K562 (cell line): Measurements from ENCODE around the gene SFI1. TPM values are rescaled to one million over a fixed set of nuclear protein-coding genes. Genes with fewer than 3 reads are reported as not detected.

Experiments used
- HMGN3 ChIP-seq: IDR thresholded peaks from 2 replicates; pipeline ENCODE4 v1.6.1; 2011; ENCODE audit warnings: borderline replicate concordance, low read depth, mild to moderate bottlenecking, mixed read lengths, low read length; ENCODE audit not compliant: insufficient read length; ENCODE audit errors: extremely low read depth
- NUFIP1 ChIP-seq: fragments of 450-650 bp; IDR thresholded peaks from 2 replicates; pipeline ENCODE4 v1.6.1; 2018; ENCODE audit not compliant: partially characterized antibody
- RAD21 ChIP-seq, 2 experiments: fragments of 250-450 bp in 1 of 2; fragments of 450-650 bp in 1 of 2; sonication (Bioruptor Pico) in 1 of 2; formaldehyde crosslinking in 1 of 2; IDR thresholded peaks in 1 of 2; conservative IDR thresholded peaks in 1 of 2; 2 replicates each; pipeline versions ENCODE4 v1.4.0 to v1.8.0; 2020 to 2022; ENCODE audit warnings: mild to moderate bottlenecking in 2 of 2, moderate library complexity in 1 of 2
- SMARCB1 ChIP-seq: IDR thresholded peaks from 2 replicates; pipeline ENCODE4 v1.6.1; 2011; ENCODE audit warnings: improper control_type of control experiment, low read depth; ENCODE audit not compliant: insufficient read length
- SREBF2 ChIP-seq: sonication (generic); formaldehyde crosslinking; IDR thresholded peaks from 2 replicates; pipeline ENCODE4 v1.4.0; 2020; ENCODE audit warnings: mild to moderate bottlenecking, missing genetic modification reagents
- ZFPM2 ChIP-seq: fragments of 250-450 bp; sonication (Bioruptor Pico); IDR thresholded peaks from 2 replicates; pipeline ENCODE4 v1.5.1; 2022; ENCODE audit warnings: mild to moderate bottlenecking
- ZNF232 ChIP-seq: sonication (generic); formaldehyde crosslinking; IDR thresholded peaks from 2 replicates; pipeline ENCODE4 v1.8.0; 2022; ENCODE audit warnings: mild to moderate bottlenecking, missing genetic modification reagents
- polyA plus RNA-seq, 8 experiments: library from polyadenylated mRNA; depleted of rRNA in 4 of 8; stranded (reverse) in 5 of 8; unstranded in 3 of 8; fragments of >200 nt; fragmentation: Nextera tagmentation in 2 of 8; fragmentation: Illumina TruSeq in 1 of 8; extraction: Ambion mirVana in 2 of 8; extraction: Trizol in 1 of 8; gene quantifications; 2 replicates each; pipeline versions ENCODE4 v1.2.1 to v1.2.3, GENCODE V29; 2011 to 2014; ENCODE audit warnings: inconsistent platforms in 1 of 8, missing spikeins in 1 of 8
- total RNA-seq, 7 experiments: library from RNA; depleted of rRNA in 6 of 7; stranded (reverse); fragments of >200 nt in 6 of 7; fragmentation: Illumina TruSeq in 2 of 7; extraction: Trizol in 2 of 7; gene quantifications; 2 replicates each; pipeline versions ENCODE4 v1.2.1 to v1.2.3, GENCODE V29; 2011 to 2021; ENCODE audit warnings: low replicate concordance in 1 of 7
- TF ChIP-seq, protein P1 (sequence below): IDR thresholded peaks from 2 replicates; pipeline ENCODE4 v1.6.1; 2011; ENCODE audit warnings: borderline replicate concordance, low read depth, mild to moderate bottlenecking, moderate library complexity, low read length; ENCODE audit not compliant: insufficient read depth, poor library complexity, severe bottlenecking
- TF ChIP-seq, protein P2 (sequence below), 2 experiments: IDR thresholded peaks; 2 replicates each; pipeline ENCODE4 v1.6.1; 2012; ENCODE audit warnings: improper control_type of control experiment in 2 of 2, low read depth in 2 of 2, low read length in 2 of 2, borderline replicate concordance in 1 of 2
- TF ChIP-seq, protein P3 (sequence below), 2 experiments: fragments of 150-350 bp in 1 of 2; IDR thresholded peaks; 2 replicates each; pipeline ENCODE4 v1.6.1; 2012 to 2016; ENCODE audit warnings: low read depth in 2 of 2, low read length in 2 of 2, mild to moderate bottlenecking in 1 of 2, moderate library complexity in 1 of 2
- TF ChIP-seq, protein P4 (sequence below), 3 experiments: IDR thresholded peaks in 2 of 3; conservative IDR thresholded peaks in 1 of 3; 2 replicates each; pipeline ENCODE4 v1.5.1; 2011 to 2012; ENCODE audit warnings: low read length in 3 of 3, mild to moderate bottlenecking in 3 of 3, control low read depth in 2 of 3, improper control_type of control experiment in 1 of 3, inconsistent platforms in 1 of 3, low read depth in 1 of 3, mixed read lengths in 1 of 3, moderate library complexity in 1 of 3; ENCODE audit not compliant: insufficient read depth in 2 of 3

SFI1 gene
- total and polyA plus RNA-seq, 9 of the 15 experiments (the other 6 are each of a cell fraction or from before 2014, with no cell fraction given): 3.0 to 25.6 (median 14.1) TPM

DNA sequence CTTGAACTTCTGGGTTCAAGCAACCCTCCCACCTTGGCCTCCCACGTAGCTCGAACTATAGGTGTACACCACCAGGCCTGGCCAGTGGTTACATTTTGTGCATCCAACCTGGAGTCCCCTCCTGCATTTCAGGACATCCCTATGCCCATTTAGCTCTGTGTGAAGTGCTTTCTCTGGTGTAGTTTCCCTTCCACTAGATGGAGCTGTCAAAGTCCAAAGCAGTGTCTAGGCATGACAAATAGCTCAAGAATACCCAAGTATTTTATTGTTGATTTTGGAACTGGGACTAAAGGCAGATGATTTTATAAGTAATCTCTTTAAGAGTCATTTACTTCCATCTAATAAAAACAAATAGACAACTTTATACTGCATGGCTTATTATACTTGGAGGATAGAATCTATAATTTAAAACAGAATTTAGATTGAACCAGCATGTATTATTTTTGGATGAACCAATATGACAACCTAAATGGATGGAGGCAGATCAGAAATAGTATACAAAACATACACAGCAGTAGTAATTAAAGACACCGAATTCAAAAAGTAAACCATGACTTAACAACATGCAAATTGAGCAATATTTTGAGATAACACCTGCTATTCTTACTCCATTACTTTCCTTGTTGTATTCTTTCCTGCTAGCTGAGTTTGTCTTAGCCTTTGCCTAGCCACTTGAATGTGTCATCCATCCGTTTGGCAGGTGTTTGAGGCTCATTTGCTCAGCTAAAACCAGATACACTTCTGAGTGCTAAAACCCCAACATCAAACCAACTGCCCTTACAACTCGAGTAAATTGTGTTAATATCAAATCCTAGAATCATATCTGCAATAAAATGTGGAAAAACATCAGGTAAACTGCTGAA is 44.4 kb upstream of the SFI1 start (continued):
- TF ChIP-seq, protein P1, sequence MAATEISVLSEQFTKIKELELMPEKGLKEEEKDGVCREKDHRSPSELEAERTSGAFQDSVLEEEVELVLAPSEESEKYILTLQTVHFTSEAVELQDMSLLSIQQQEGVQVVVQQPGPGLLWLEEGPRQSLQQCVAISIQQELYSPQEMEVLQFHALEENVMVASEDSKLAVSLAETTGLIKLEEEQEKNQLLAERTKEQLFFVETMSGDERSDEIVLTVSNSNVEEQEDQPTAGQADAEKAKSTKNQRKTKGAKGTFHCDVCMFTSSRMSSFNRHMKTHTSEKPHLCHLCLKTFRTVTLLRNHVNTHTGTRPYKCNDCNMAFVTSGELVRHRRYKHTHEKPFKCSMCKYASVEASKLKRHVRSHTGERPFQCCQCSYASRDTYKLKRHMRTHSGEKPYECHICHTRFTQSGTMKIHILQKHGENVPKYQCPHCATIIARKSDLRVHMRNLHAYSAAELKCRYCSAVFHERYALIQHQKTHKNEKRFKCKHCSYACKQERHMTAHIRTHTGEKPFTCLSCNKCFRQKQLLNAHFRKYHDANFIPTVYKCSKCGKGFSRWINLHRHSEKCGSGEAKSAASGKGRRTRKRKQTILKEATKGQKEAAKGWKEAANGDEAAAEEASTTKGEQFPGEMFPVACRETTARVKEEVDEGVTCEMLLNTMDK: no peak
- TF ChIP-seq, protein P2, sequence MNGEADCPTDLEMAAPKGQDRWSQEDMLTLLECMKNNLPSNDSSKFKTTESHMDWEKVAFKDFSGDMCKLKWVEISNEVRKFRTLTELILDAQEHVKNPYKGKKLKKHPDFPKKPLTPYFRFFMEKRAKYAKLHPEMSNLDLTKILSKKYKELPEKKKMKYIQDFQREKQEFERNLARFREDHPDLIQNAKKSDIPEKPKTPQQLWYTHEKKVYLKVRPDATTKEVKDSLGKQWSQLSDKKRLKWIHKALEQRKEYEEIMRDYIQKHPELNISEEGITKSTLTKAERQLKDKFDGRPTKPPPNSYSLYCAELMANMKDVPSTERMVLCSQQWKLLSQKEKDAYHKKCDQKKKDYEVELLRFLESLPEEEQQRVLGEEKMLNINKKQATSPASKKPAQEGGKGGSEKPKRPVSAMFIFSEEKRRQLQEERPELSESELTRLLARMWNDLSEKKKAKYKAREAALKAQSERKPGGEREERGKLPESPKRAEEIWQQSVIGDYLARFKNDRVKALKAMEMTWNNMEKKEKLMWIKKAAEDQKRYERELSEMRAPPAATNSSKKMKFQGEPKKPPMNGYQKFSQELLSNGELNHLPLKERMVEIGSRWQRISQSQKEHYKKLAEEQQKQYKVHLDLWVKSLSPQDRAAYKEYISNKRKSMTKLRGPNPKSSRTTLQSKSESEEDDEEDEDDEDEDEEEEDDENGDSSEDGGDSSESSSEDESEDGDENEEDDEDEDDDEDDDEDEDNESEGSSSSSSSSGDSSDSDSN (IDR thresholded peaks at IDR 0.05; ENCODE audit: borderline replicate concordance in 1 of 2, low read depth in 2 of 2, low read length in 2 of 2): no peak
- TF ChIP-seq, protein P3, sequence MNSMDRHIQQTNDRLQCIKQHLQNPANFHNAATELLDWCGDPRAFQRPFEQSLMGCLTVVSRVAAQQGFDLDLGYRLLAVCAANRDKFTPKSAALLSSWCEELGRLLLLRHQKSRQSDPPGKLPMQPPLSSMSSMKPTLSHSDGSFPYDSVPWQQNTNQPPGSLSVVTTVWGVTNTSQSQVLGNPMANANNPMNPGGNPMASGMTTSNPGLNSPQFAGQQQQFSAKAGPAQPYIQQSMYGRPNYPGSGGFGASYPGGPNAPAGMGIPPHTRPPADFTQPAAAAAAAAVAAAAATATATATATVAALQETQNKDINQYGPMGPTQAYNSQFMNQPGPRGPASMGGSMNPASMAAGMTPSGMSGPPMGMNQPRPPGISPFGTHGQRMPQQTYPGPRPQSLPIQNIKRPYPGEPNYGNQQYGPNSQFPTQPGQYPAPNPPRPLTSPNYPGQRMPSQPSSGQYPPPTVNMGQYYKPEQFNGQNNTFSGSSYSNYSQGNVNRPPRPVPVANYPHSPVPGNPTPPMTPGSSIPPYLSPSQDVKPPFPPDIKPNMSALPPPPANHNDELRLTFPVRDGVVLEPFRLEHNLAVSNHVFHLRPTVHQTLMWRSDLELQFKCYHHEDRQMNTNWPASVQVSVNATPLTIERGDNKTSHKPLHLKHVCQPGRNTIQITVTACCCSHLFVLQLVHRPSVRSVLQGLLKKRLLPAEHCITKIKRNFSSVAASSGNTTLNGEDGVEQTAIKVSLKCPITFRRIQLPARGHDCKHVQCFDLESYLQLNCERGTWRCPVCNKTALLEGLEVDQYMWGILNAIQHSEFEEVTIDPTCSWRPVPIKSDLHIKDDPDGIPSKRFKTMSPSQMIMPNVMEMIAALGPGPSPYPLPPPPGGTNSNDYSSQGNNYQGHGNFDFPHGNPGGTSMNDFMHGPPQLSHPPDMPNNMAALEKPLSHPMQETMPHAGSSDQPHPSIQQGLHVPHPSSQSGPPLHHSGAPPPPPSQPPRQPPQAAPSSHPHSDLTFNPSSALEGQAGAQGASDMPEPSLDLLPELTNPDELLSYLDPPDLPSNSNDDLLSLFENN (IDR thresholded peaks at IDR 0.05; ENCODE audit: low read depth in 2 of 2, low read length in 2 of 2): no peak
- TF ChIP-seq SREBF2 (CRISPR knock-in tag): no peak
- TF ChIP-seq HMGN3: no peak
- no peak for TF ChIP-seq SMARCB1
- no peak for TF ChIP-seq ZFPM2 (CRISPR knock-in tag)
- no peak for TF ChIP-seq ZNF232
- peak in 1 of 2 experiments; percentile 26; a peak in 1 of 4 replicates for TF ChIP-seq RAD21 (CRISPR knock-in tag; conservative IDR thresholded peaks at IDR 0.05 in 1 of 2, IDR thresholded peaks at IDR 0.05 in 1 of 2)
- TF ChIP-seq NUFIP1: no peak
- TF ChIP-seq, protein P4, sequence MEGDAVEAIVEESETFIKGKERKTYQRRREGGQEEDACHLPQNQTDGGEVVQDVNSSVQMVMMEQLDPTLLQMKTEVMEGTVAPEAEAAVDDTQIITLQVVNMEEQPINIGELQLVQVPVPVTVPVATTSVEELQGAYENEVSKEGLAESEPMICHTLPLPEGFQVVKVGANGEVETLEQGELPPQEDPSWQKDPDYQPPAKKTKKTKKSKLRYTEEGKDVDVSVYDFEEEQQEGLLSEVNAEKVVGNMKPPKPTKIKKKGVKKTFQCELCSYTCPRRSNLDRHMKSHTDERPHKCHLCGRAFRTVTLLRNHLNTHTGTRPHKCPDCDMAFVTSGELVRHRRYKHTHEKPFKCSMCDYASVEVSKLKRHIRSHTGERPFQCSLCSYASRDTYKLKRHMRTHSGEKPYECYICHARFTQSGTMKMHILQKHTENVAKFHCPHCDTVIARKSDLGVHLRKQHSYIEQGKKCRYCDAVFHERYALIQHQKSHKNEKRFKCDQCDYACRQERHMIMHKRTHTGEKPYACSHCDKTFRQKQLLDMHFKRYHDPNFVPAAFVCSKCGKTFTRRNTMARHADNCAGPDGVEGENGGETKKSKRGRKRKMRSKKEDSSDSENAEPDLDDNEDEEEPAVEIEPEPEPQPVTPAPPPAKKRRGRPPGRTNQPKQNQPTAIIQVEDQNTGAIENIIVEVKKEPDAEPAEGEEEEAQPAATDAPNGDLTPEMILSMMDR (IDR thresholded peaks at IDR 0.05 in 2 of 3, conservative IDR thresholded peaks at IDR 0.05 in 1 of 3; ENCODE audit: insufficient read depth in 2 of 3, low read depth in 1 of 3, low read length in 3 of 3): peak; percentile 23 to 58 (median 54); a peak in 5 of 6 replicates
